ENCODE data around the gene GAL3ST2.

The GAL3ST2 gene

DNA sequence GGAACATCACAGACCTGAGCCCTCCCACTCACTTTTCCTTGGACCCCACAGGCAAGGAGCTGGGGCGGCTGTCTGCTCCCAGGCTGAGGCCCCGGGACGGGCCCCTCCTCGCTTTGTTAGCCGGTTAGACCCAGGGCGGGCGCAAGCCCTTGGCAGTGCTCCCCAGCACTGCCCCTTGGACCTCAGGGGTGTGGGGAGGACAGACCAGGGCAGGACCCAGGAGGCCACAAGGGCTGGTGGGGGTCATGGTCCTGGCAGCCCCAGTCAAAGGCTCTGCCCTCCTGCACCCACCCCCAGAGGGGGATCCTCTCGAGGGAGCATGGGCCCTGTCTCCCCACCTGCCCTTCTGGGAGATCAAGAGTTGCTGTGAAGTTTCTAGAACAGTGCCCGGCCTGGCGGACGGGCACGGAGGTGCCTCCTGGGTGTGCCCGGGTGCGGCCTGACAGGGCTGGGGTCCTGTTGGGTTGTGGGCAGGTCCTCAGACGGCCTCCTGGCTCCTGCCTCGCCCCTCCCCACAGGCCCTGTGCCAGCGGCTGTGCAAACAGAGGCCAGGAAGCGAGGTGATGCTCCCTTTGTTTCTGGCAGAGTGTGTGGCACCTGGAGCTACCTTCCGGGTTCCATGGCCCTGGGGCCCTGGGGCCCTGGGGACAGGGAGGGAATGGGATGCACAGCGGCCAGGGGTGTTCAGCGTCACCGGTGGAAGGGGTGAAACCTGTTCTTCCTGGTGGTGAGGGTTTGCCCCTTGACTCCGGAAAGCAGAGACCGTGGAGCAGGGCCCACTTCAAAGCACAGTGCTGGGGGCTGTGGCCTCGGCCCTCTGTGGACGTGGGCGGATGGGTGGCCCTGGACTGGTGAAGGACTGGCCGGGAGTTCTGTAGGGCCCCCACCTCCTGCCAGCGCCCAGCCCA lies 2.9 kb upstream of the GAL3ST2 start:
- no peak for DNase-seq (ENCODE audit: low read depth)
- H3K4me3 ChIP-seq (ENCODE audit: low read length), result no peak overlapping the region
- TF ChIP-seq, protein P1, sequence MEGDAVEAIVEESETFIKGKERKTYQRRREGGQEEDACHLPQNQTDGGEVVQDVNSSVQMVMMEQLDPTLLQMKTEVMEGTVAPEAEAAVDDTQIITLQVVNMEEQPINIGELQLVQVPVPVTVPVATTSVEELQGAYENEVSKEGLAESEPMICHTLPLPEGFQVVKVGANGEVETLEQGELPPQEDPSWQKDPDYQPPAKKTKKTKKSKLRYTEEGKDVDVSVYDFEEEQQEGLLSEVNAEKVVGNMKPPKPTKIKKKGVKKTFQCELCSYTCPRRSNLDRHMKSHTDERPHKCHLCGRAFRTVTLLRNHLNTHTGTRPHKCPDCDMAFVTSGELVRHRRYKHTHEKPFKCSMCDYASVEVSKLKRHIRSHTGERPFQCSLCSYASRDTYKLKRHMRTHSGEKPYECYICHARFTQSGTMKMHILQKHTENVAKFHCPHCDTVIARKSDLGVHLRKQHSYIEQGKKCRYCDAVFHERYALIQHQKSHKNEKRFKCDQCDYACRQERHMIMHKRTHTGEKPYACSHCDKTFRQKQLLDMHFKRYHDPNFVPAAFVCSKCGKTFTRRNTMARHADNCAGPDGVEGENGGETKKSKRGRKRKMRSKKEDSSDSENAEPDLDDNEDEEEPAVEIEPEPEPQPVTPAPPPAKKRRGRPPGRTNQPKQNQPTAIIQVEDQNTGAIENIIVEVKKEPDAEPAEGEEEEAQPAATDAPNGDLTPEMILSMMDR (conservative IDR thresholded peaks at IDR 0.05; ENCODE audit: low read depth, low read length), result no peak

DNA sequence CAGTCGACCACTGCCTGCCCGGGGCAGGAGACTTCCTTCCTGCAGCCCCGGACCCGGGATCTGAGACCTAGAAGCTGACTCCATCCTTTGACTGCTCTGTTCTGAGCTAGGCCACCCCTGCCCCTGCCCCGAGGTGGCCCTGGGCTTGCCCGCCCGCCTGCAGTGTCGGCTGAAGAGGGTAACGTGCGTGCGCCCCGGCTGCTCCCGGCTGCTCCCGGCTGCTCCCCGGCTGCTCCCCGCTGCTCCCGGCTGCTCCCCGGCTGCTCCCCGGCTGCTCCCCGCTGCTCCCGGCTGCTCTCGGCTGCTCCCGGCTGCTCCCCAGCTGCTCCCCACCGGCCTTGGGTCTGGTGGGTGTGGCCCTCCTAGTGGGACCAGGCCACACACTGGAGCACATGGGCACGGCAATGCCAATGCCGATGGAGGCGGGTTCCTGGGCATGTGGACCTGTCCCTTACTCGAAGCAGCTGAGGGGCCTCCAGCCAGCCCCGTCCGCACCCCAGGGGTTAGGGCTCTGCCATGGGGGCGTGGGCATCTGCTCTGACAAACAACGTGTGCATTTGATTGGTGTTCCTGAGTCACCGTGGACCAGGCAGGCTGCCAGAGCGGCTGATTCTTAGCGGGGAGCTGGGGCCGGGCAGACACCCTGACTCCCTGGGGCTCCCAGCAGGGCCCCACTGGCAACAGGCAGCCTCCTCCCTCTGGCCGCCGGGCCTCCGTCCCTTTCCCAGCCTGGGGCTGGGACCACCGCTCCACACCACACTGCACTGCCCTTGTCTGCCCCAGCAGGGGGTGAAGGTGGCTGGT lies 2.0 kb upstream of the GAL3ST2 start:
- TF ChIP-seq, protein P1 (conservative IDR thresholded peaks at IDR 0.05; ENCODE audit: low read depth, low read length), result no peak
- no peak overlapping the region for H3K4me3 ChIP-seq (ENCODE audit: low read length)
- peak; percentile 37 for DNase-seq (ENCODE audit: low read depth)

DNA sequence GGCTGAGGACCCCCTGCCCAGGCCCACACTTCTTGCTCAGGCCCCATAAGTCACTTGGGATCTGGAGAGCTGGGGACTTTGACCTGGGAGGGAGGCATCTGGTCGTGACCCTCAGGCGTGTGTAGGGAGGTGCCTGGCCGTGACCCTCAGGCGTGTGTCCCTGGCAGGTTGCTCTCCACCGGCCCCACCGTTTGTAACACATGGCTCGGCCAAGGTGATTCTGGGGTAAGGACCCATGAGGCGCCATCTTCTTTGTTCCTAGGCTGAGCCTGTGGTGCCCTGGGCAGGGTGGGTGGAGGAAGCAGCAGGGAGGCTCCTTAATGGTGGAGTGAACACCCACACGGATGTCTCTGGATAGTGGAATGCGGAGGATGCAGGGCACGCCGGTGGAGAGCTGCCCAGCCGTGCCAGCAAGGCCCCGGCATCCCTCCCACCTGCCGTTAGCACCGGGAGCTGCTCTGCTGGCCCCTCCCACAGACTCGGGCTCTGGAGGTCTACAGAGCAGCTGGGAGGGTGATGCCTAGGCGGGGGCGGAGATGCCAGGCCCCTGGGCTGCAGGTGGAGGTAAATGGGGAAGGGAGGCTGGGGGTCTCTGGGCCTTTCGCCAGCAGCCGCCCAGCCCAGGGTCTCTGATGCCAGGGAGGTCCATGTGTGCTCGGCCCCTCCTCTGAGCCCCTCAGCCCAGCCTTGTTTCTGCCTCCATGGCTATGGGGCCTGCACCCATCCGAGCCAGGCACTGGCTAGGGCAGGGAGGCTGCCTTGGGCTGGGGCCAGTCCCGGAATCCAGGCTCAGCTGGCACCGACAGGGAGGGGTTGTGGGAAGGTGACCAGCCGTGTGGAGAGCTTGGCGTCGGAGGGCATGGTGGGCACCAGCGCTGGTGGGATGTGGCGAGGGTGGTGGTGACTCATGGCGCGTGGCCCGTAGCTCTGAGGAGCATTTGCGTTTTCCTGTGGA lies 1.1 kb upstream of the GAL3ST2 start:
- DNase-seq (ENCODE audit: low read depth), result no peak
- H3K4me3 ChIP-seq (ENCODE audit: low read length), result no peak overlapping the region
- TF ChIP-seq, protein P1 (conservative IDR thresholded peaks at IDR 0.05; ENCODE audit: low read depth, low read length), result no peak

DNA sequence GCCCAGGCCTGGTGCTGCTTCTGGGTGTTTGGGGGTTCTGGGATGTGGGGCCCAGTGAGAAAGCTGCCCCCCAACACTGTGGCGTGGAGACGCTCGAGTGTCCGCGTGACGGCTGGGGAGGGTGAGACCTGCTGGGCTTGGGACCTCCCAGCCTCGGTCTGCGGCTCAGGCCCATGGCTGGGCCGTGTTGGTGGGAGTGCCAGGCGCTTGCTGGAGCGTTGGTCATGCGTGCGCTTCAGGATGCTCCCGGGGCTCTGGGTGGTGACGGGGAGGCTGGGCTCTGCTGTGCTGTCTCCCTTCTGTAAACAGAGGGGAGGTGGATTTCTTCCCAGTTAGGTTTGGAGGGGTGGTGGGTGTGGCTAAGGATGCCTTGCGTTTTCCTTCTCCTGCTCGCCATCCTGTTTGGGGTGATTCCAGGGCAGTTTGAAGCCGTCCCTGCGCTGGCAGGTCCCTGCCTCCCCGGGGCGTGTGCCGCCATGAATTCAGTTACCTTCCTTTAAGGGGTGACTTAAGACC lies 606 bp downstream of the GAL3ST2 start:
- H3K4me3 ChIP-seq (ENCODE audit: low read length), result no peak overlapping the region
- no peak for DNase-seq (ENCODE audit: low read depth)
- TF ChIP-seq, protein P1 (conservative IDR thresholded peaks at IDR 0.05; ENCODE audit: low read depth, low read length), result no peak

DNA sequence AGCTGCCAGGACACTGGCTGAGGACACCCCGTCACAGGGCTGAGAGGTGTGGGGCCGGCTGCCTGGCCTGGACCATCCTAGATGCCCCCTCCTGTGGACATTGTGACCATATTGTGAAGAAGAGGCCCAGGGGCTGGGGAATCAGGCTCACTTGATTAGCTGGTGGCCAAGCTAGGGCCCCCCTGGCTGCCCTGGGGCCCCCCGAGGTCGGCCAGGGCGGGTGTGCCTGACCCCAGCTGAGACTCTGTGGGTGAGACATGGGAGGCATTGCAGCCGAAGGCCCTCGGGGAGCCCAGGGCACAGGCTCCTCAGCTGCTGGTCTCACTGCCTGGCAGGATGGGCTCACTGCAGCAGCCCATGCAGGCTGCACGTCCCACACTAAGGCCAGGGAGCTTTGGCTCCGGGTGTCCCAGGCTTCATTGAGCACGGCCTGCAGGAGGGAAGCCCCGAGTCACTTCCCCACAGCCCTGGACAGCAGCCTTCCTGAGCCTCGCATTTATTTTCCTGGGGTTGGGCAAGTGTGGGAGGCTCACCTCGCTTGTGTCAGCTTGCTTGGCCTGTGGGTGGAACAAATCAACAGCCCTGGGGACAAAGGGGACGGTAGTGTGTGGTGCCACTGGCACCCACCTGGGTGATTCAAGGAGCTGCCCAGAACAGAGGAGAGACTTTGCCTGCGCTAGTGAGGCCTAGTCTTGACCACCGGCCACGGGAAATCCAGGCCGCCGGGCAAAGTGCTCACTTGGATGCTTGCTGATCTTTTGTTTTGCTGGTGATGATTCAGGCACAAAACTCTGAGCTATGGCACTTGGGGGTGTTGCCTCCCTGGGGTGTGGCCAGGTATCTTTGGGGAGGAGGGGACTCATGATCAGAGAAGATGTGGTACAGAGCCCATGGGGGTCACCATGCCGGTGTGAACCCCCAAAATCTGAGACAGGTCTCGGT lies 1.3 kb downstream of the GAL3ST2 start:
- TF ChIP-seq, protein P1 (conservative IDR thresholded peaks at IDR 0.05; ENCODE audit: low read depth, low read length), result no peak
- H3K4me3 ChIP-seq (ENCODE audit: low read length), result no peak overlapping the region
- no peak for DNase-seq (ENCODE audit: low read depth)

Measured in retinal pigment epithelial cell (primary cell).